GM10266 (cell line): Measurements from ENCODE around the gene DDX10.

Source experiments
- DNase-seq: peaks from one replicate; pipeline ENCODE4 v3.0.0; 2012; ENCODE audit errors: extremely low spot score
- TF ChIP-seq, protein P1 (sequence below): IDR thresholded peaks from 2 replicates; pipeline ENCODE4 v1.5.1; 2012; ENCODE audit warnings: mild to moderate bottlenecking, low read depth; ENCODE audit not compliant: control insufficient read depth, insufficient read depth; ENCODE audit errors: missing control alignments

DDX10 gene

DNA sequence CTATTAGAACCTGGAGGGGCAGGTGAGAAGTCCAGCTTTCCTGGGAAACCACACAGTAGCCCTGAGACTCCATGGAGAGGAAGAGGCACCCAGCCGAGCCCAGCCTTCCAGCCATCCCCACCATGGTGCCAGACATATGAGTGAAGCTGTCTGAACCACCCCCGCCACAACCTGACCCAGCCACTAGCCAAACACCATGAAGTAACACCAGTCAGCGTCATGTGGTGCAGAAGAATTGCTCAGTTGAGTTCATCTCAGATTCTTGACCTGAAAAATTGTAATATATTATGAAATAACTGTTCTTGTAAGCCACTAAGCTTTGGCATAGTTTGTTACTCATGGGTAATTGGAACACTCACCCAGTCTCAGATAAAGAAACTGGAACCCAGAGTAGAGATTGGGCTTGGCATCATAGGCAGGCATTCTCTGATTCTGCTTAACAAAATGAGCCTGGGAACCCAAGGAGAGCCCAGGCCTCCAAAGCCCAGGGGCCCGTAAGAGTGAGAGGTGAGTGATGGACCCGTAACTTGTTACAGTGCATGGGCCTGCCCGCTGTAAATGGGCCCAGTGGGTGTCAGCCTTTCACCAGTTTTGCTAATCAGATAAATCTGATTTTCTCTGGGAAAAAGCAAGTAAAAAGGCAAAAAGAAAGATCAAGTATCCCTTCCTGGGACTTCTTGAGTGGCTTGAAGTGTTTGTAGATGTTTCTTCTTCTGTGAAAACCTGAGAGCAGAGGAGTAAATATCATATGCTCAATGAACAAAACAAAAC is 305.5 kb downstream of the DDX10 start:
- no peak for DNase-seq

DNA sequence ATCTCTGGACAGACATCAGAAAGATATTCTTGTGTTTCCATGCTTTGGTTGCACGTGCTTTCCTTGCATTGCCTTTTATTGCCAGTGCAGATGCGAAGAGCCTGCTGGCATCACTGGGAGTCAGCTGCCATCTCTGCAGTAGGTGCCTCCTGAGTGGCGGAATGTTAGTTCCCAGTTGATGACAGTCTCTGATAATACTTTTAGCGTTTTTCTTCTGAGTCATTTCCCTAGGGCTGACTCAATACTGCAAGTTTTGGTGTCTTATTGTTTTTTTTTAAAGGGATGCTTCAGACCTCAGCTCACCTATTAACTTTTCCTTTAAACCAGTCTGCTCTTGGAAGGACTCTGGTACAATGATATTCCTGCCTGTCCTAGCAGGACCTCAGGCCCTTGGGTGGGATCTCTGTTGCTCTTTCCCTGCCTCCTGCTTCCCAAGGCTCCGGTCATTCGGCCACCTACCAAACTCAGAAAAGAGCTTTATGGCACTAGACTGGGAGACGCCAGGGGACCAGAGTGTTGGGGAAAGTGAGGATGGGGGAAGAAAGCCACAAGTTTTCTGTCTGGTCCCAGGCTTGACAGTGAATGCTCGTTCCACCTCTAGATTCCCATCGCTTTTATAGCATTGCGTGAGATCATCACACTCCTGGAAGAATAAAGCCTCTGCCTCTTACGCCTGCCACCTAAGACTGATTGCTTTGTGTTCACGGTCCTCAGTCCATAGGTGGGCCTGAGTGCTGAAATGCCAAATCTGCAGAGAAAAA is 308.7 kb downstream of the DDX10 start:
- DNase-seq, result no peak
- TF ChIP-seq, protein P1, sequence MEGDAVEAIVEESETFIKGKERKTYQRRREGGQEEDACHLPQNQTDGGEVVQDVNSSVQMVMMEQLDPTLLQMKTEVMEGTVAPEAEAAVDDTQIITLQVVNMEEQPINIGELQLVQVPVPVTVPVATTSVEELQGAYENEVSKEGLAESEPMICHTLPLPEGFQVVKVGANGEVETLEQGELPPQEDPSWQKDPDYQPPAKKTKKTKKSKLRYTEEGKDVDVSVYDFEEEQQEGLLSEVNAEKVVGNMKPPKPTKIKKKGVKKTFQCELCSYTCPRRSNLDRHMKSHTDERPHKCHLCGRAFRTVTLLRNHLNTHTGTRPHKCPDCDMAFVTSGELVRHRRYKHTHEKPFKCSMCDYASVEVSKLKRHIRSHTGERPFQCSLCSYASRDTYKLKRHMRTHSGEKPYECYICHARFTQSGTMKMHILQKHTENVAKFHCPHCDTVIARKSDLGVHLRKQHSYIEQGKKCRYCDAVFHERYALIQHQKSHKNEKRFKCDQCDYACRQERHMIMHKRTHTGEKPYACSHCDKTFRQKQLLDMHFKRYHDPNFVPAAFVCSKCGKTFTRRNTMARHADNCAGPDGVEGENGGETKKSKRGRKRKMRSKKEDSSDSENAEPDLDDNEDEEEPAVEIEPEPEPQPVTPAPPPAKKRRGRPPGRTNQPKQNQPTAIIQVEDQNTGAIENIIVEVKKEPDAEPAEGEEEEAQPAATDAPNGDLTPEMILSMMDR, result no peak

More for the DNA sequence above, 305.5 kb downstream of the DDX10 start:
- TF ChIP-seq, protein P1, result no peak

DNA sequence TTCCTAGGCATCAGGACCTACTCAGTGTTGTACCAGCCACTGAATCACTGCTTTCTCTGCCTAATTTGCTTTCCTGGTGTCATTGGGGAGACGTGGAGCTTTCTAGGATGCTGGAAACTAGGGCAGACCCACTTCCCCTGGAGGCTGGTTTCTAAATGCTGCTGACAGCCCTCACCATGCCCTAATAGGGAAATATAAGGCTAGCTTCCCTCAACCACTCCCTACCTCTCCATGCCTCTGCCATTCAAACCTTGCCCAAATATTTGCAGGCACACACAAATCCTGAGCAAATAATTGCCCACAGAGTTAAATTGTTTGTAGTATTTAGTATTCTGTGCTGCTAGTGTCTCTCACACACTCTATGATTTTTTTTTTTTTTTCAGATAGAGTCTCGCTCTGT is 310.2 kb downstream of the DDX10 start:
- no peak for DNase-seq
- TF ChIP-seq, protein P1, result no peak

DNA sequence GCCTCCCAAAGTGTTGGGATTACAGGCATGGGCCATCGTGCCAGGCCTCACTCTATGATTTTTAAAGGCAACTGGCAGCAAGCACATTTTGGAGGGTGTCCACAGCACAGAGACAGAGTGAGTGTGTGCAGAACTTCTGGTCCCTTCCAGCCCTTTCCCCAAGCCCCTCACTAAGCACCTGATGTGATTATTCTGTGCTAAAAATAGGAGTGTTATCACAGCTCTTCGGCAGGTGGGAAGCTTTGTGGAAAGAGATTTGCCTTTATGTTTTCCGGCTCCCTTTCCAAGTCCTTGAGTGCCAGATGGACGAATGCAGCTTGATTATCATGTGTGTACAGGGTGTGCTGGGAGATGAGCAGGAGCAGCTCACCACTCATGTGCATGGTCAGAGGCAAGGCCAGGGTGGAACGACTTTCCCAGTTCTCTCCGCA is 310.8 kb downstream of the DDX10 start:
- no peak for DNase-seq
- TF ChIP-seq, protein P1, result no peak

- TF ChIP-seq, protein P1, result no peak
- no peak for DNase-seq
These were observed 319.0 kb downstream of the DDX10 start for GRCh38 chr11:108983636-108984420.

GRCh38 chr11:108984523-108984922 is 319.7 kb downstream of the DDX10 start:
- TF ChIP-seq, protein P1, result no peak

More at GRCh38 chr11:108984523-108984922, 319.7 kb downstream of the DDX10 start:
- DNase-seq, result no peak
